HG02678 (cell line): ENCODE measurements around the gene ASB16.
"Not testable (repeated sequence)": the region's sequence is repeated elsewhere in the genome, so short reads cannot be mapped to it uniquely, and the experiment has no call there.

ENCODE experiments used
- ATAC-seq: cut with Tn5 transposase; IDR thresholded peaks from one replicate; pipeline ENCODE4 v1.9.1; 2021; ENCODE audit warnings: mild to moderate bottlenecking, moderate library complexity; ENCODE audit not compliant: unreplicated experiment

The ASB16 gene, protein sequence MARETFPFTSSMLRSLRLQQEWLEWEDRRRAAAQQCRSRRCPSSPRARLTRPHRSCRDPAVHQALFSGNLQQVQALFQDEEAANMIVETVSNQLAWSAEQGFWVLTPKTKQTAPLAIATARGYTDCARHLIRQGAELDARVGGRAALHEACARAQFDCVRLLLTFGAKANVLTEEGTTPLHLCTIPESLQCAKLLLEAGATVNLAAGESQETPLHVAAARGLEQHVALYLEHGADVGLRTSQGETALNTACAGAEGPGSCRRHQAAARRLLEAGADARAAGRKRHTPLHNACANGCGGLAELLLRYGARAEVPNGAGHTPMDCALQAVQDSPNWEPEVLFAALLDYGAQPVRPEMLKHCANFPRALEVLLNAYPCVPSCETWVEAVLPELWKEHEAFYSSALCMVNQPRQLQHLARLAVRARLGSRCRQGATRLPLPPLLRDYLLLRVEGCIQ

GRCh38 chr17:44170499-44171201 lies at the start of gene ASB16:
ASB16 (plus strand) TSS chr17:44170704; CDS start chr17:44170790, 86 bp downstream.
- no peak for ATAC-seq

- no peak for ATAC-seq
Observed at GRCh38 chr17:44120851-44121605, 49.5 kb upstream of the ASB16 start.

DNA sequence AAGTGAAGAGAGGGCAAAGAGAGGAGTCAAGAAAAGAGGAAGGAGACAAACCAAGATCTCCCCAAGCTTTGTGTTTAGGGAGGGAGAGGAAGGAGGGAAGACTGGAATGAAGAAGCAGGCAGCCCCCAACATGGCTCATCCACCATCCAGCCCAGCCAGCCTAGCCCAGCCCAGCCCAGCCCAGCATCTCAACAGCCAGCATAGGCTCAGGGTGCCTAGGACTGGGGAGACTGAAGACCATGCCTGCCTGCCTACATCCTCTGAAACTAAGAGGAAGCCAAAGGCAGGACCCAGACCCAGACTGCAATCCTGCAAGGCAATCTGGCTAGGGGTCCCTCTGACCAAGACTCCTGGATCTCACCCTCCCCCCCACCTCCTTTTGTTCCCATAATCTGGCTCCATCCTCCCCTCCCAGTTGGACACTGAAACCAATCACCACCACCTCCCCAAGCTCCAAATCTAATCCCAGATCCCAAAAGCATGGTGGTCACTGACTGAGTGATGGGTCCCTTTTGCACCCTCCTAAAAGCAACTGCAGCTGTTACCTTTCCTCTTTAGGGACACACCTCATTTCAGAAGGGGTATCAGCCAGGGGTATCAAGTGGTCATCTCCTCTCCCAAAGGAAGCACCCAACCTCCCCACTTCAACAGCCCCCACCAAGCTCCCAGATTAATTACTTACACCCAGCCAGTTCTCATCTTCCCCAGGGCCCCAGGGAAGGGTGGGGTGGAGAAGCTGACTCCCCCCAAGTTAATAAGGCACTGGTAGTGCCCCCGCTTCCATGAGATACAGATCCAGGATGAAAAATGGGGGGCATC lies 48.3 kb upstream of the ASB16 start:
- no peak for ATAC-seq

GRCh38 chr17:44122816-44123355 lies 47.6 kb upstream of the ASB16 start:
- peak; percentile 25 for ATAC-seq

GRCh38 chr17:44123356-44124117 lies 47.0 kb upstream of the ASB16 start, which contains the start of gene HDAC5:
HDAC5 (minus strand) TSS chr17:44123641; CDS start chr17:44117515, 6,126 bp downstream.
- ATAC-seq = peak; percentile 94

DNA sequence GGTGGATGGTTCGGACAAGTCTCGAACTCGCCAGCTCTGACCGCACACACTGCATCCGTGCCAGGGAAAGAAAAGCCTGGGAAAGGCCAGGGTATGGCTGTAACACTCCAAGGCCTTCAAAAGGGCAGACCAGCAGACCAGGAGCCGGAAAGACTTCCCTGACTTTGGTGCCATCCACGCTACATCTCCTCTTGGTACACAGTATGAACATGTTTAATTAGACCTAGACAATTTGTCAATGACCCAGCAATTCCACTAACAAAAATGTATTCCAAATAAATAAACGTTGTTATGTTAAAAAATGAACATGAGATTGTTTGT lies 46.4 kb upstream of the ASB16 start:
- peak; percentile 4 for ATAC-seq

GRCh38 chr17:44128383-44128782 lies 42.1 kb upstream of the ASB16 start:
- no peak for ATAC-seq

DNA sequence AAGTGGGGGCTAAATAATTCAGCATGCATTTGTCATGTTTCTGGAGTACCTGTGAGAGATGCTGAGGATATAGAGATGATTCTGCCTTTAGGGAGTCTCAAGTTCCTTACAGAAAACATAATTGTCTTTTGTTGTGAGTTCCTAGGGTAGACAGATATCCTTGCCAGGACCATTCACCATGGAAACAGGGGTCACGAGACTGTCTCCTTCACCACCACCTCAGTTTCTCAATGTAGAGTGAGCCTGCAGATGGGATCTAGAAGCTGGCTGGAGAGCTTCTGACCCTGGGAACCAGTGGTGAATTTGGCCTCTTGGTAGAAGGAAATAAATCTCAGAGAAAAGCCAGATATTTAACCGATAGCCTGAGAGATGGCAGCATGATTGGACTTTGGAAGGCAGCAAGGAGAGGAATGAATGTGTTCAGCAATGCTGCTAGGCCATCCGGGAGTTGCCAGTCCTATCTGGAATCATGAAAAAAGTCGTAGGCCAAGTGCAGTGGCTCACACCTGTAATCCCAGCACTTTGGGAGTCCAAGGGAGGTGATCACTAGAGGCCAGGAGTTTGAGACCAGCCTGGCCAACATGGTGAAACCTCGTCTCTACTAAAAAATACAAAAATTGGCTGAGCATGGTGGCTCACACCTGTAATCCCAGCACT lies 39.7 kb upstream of the ASB16 start:
- ATAC-seq = no peak

DNA sequence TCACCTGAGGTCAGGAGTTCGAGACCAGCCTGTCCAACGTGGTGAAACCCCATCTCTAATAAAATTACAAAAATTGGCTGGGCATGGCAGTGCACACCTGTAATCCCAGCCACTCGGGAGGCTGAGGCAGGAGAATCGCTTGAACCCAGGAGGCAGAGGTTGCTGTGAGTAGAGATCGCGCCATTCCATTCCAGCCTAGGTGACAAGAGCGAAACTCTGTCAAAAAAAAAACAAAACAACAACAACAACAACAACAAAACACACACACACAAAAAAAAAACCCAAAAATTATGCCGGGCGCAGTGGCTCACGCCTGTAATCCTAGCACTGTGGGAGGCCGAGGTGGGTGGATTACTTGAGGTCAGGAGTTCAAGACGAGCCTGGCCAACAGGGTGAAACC lies 39.1 kb upstream of the ASB16 start:
- ATAC-seq = not testable (repeated sequence)

DNA sequence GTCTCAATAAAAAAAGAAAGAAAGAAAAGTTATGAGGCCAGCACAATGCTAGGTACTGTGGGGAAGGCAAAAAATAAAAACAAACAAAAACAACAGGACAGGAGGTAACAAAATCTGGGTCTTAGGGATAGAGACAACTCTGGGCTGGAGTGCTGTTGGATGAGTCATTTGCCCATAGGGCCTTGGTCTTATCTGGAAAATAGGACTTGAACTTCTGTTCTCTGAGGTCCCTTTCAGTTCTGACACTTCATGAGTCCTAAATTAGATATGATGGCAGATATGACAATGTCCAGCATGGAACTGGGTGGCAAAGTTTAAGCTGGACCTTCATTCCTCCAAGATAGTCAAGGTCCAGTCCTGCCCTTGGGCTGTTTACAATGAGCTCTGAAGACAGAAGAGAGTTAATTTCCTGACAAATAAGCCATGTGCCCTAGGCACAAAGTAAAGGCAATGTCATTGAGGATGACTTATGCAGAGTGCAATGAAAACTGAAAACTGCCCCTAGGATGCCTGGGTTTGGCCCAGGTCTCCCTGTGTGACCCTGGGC lies 38.2 kb upstream of the ASB16 start:
- no peak for ATAC-seq

DNA sequence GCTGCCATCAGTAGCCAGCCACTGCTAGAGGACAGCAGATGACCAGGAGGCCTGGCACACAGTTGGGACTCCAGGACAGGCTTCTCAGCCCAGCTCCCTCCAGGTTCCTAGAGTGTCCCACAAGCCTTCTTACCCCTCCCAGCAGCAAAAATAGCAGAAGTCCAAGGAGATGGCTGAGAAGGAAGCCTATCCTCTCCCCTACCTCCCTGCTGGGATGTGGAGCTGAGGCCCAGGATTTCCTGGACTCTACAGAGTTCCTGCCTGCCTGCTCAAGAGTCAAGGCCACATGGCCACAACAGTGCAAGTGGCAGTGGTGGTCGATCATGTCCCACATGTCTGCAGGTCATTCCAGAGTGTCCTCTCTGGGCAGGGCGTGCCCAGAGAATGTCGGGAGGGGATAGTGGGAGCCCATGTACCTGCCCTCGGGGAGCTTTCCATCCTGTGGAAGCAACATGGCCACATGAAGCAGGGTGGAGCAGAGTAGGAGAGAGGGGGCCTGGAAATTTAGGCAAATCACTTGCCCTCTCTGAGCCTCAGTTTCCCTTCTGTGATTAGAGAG lies 36.5 kb upstream of the ASB16 start:
- ATAC-seq = no peak

- no peak for ATAC-seq
Observed at GRCh38 chr17:44134752-44135568, 35.5 kb upstream of the ASB16 start.

GRCh38 chr17:44137891-44138709 lies 32.4 kb upstream of the ASB16 start:
- no peak for ATAC-seq

DNA sequence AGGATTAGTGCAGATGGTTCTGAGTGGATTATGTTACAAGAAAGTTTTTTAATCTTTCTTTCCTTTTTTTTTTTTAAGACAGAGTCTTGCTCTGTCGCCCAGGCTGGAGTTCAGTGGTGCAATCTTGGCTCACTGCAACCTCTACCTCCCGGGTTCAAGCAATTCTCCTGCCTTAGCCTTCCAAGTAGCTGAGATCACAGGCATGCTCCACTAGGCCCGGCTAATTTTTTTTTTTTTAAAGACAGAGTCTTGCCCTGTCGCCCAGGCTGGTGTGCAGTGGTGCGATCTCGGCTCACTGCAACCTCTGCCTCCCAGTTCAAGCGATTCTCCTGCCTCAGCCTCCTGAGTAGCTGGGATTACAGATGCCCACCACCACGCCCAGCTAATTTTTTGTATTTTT lies 26.6 kb upstream of the ASB16 start:
- ATAC-seq = not testable (repeated sequence)

- ATAC-seq = no peak
Observed at GRCh38 chr17:44144966-44145739, 25.4 kb upstream of the ASB16 start.
